SK-N-SH (cell line): ENCODE results near the gene CBFA2T2. TPM values are rescaled to one million over a fixed set of nuclear protein-coding genes. Genes with fewer than 3 reads are reported as not detected.
A peak's percentile ranks its signal among the peaks of the same experiment; 100 is the strongest.

Experiments used
- CTCF ChIA-PET: fragments of 300-600, 350-600 bp; formaldehyde crosslinking; extraction: SDS; loops from one replicate; lab custom pipeline; 2021; lab: Yijun Ruan, JAX
- POLR2A ChIA-PET: fragments of 350-600 bp; sonication (Branson Sonifier 250); formaldehyde crosslinking; extraction: SDS; loops from one replicate; lab custom pipeline; 2020; ENCODE audit warnings: antibody characterized with exemption, inconsistent platforms; lab: Yijun Ruan, JAX
- DNase-seq: peaks from one replicate; pipeline ENCODE4 v3.0.0; 2012
- H2AFZ ChIP-seq: fragments of 200-600 bp; sonication (generic); 2 replicates; pipeline ENCODE4 v1.8.1; 2016; ENCODE audit warnings: antibody characterized with exemption, mild to moderate bottlenecking, low read depth
- H3F3A ChIP-seq: fragments of 200-600 bp; sonication (generic); replicated peaks from 2 replicates; pipeline ENCODE3; 2016; ENCODE audit warnings: antibody characterized with exemption, mild to moderate bottlenecking; ENCODE audit not compliant: insufficient read depth
- H3K27ac ChIP-seq, 2 experiments: fragments of 200-500 bp in 1 of 2; fragments of 200-600 bp in 1 of 2; sonication (Bioruptor generic) in 1 of 2; sonication (generic), shearing (Covaris generic) in 1 of 2; 2 replicates each; pipeline versions ENCODE4 v1.5.1 to v1.6.1; 2014 to 2016; ENCODE audit warnings: low read depth in 2 of 2, inconsistent platforms in 1 of 2, low read length in 1 of 2, mild to moderate bottlenecking in 1 of 2, mixed read lengths in 1 of 2
- H3K27me3 ChIP-seq: fragments of 200-600 bp; sonication (generic), shearing (Covaris generic); 2 replicates; pipeline ENCODE4 v1.6.1; 2016; ENCODE audit warnings: mixed run types; ENCODE audit not compliant: insufficient read depth
- H3K36me3 ChIP-seq, 2 experiments: fragments of 200-500 bp in 1 of 2; fragments of 200-600 bp in 1 of 2; sonication (Bioruptor generic) in 1 of 2; sonication (generic) in 1 of 2; replicated peaks in 1 of 2; 2 replicates each; pipeline versions ENCODE3 to v1.5.1; 2014 to 2016; ENCODE audit warnings: low read length in 1 of 2, mild to moderate bottlenecking in 1 of 2; ENCODE audit not compliant: insufficient read depth in 2 of 2, control insufficient read depth in 1 of 2
- H3K4me1 ChIP-seq, 2 experiments: fragments of 200-500 bp in 1 of 2; fragments of 200-600 bp in 1 of 2; sonication (Bioruptor generic) in 1 of 2; sonication (generic), shearing (Covaris generic) in 1 of 2; 2 replicates each; pipeline versions ENCODE4 v1.5.1 to v1.6.1; 2014 to 2016; ENCODE audit warnings: low read depth in 1 of 2, low read length in 1 of 2, mixed run types in 1 of 2; ENCODE audit not compliant: insufficient read depth in 2 of 2, control insufficient read depth in 1 of 2
- H3K4me2 ChIP-seq: fragments of 200-600 bp; sonication (generic), shearing (Covaris generic); 2 replicates; pipeline ENCODE4 v1.6.1; 2017; ENCODE audit warnings: mixed run types
- H3K4me3 ChIP-seq, 2 experiments: fragments of 200-500 bp in 1 of 2; fragments of 200-600 bp in 1 of 2; sonication (Bioruptor generic) in 1 of 2; sonication (generic), shearing (Covaris generic) in 1 of 2; 2 replicates each; pipeline versions ENCODE4 v1.5.1 to v1.8.1; 2014 to 2016; ENCODE audit warnings: low read depth in 2 of 2, inconsistent platforms in 1 of 2, low read length in 1 of 2, mild to moderate bottlenecking in 1 of 2, mixed read lengths in 1 of 2, moderate library complexity in 1 of 2
- H3K79me2 ChIP-seq: fragments of 200-600 bp; sonication (generic); 2 replicates; pipeline ENCODE4 v1.8.1; 2017; ENCODE audit warnings: mild to moderate bottlenecking; ENCODE audit not compliant: insufficient read depth
- H3K9ac ChIP-seq: fragments of 200-600 bp; sonication (generic); 2 replicates; pipeline ENCODE4 v1.6.1; 2017; ENCODE audit warnings: mixed run types
- H3K9me2 ChIP-seq: fragments of 200-600 bp; sonication (generic); 2 replicates; pipeline ENCODE4 v1.6.1; 2017; ENCODE audit warnings: mixed run types
- H3K9me3 ChIP-seq: fragments of 200-600 bp; sonication (generic); 2 replicates; pipeline ENCODE4 v1.6.1; 2017; ENCODE audit warnings: mixed run types, mild to moderate bottlenecking, moderate library complexity
- H4K20me1 ChIP-seq: fragments of 200-600 bp; sonication (generic); 2 replicates; pipeline ENCODE4 v1.6.1; 2017; ENCODE audit warnings: mild to moderate bottlenecking, mixed run types; ENCODE audit not compliant: insufficient read depth
- CHD2 ChIP-seq: fragments of 150-350 bp; IDR thresholded peaks from 2 replicates; pipeline ENCODE4 v1.6.1; 2018; ENCODE audit warnings: low read length; ENCODE audit not compliant: partially characterized antibody
- CTCF ChIP-seq: fragments of 200-600 bp; sonication (generic); IDR thresholded peaks from 2 replicates; pipeline ENCODE4 v1.6.1; 2017; ENCODE audit warnings: antibody characterized with exemption, mild to moderate bottlenecking, moderate library complexity
- EP300 ChIP-seq, 2 experiments: IDR thresholded peaks; 2 replicates each; pipeline versions ENCODE4 v1.4.0 to v1.6.1; 2012; ENCODE audit warnings: borderline replicate concordance in 1 of 2, low read depth in 1 of 2, low read length in 1 of 2
- GATA2 ChIP-seq: sonication (generic); formaldehyde crosslinking; IDR thresholded peaks from 2 replicates; pipeline ENCODE4 v1.5.0; 2020; ENCODE audit warnings: mild to moderate bottlenecking, missing genetic modification reagents
- IRF3 ChIP-seq: fragments of 150-350 bp; IDR thresholded peaks from 2 replicates; pipeline ENCODE4 v1.6.1; 2016; ENCODE audit warnings: mild to moderate bottlenecking, low read depth, low read length
- MXI1 ChIP-seq: IDR thresholded peaks from 2 replicates; pipeline ENCODE4 v1.6.1; 2012; ENCODE audit warnings: mild to moderate bottlenecking, low read depth, low read length, improper control_type of control experiment
- SMC3 ChIP-seq: IDR thresholded peaks from 2 replicates; pipeline ENCODE4 v1.6.1; 2012; ENCODE audit warnings: low read depth, low read length, improper control_type of control experiment
- TCF12 ChIP-seq: IDR thresholded peaks from 2 replicates; pipeline ENCODE4 v1.4.0; 2012
- WGBS: methylation state at CpG from one replicate; pipeline ENCODE4 v1.1.6; 2017; ENCODE audit warnings: low lambda C conversion rate; 5-methylcytosine and 5-hydroxymethylcytosine counted together
- polyA plus RNA-seq, 3 experiments: library from polyadenylated mRNA; depleted of rRNA; stranded (reverse); fragments of >200 nt; gene quantifications; 2 replicates each; pipeline ENCODE4 v1.2.3, GENCODE V29; 2012

The CBFA2T2 gene
- polyA plus RNA-seq, 1 of the 3 experiments (the other 2 are of a cell fraction) = 11.0 TPM

GRCh38 chr20:33499355-33499754 is 9.5 kb downstream of the CBFA2T2 start:
- Histone ChIP-seq H3K27ac (peak overlapping the region in 1 of 2 experiments; percentile 68; a peak in 2 of 4 replicates), H4K20me1 (peaks cover 13% of the 10 kb centered on the region; the same call in 1 of the 2 replicates), H3K4me2 (no peak overlapping the region), H3K79me2 (peaks cover 82% of the 10 kb centered on the region), H3K4me1 (peaks cover 0 to 6% of the 10 kb centered on the region in 2 experiments; a peak in 2 of 4 replicates), H3K9ac (no peak overlapping the region), H2AFZ (no peak overlapping the region), H3K9me3 (no peaks in the 10 kb centered on the region), H3K9me2 (no peaks in the 10 kb centered on the region), H3F3A (peaks cover 5% of the 10 kb centered on the region), H3K27me3 (no peaks in the 10 kb centered on the region), H3K36me3 (peaks cover 0 to 8% of the 10 kb centered on the region in 2 experiments), H3K4me3 (no peak overlapping the region)
- ChIA-PET CTCF (interaction anchor here (0.6 to 1.0 kb wide), 3 partner anchors 9 to 150 kb away, joined by 3 read pairs; no protein-coding TSS in a partner anchor), POLR2A (interaction anchor here (1.3 to 1.5 kb wide), 3 partner anchors 9 to 69 kb away, joined by 4 to 6 read pairs (median 5); partner anchors contain the start of gene CBFA2T2)
- 58% methylated on average over 3 of the region's 3 CpGs for WGBS
- peak; percentile 66 for DNase-seq
- TF ChIP-seq GATA2 (CRISPR knock-in tag) (peak; percentile 53), CHD2 (peak; percentile 59), SMC3 (no peak), TCF12 (0 out of 2 replicates have a peak, but pooled peaks have one; percentile 39), MXI1 (peak; percentile 72; the same call in 1 of the 2 replicates), EP300 (IDR thresholded peaks at IDR 0.05; ENCODE audit: borderline replicate concordance in 1 of 2, low read depth in 1 of 2, low read length in 1 of 2) (peak in 1 of 2 experiments; percentile 91; a peak in 2 of 4 replicates)

- Histone ChIP-seq H3K4me3 (no peak overlapping the region), H3K9ac (no peak overlapping the region), H3K4me2 (no peak overlapping the region), H3K27me3 (no peaks in the 10 kb centered on the region), H3K4me1 (peaks cover 0 to 4% of the 10 kb centered on the region in 2 experiments; a peak in 2 of 4 replicates), H3K79me2 (peaks cover 81% of the 10 kb centered on the region), H2AFZ (no peak overlapping the region), H3K9me2 (no peaks in the 10 kb centered on the region), H3F3A (peaks cover 5% of the 10 kb centered on the region), H3K36me3 (peaks cover 0 to 4% of the 10 kb centered on the region in 2 experiments), H3K9me3 (no peaks in the 10 kb centered on the region), H3K27ac (peak overlapping the region in 1 of 2 experiments; percentile 29; a peak in 2 of 4 replicates), H4K20me1 (peaks cover 20% of the 10 kb centered on the region; the same call in 1 of the 2 replicates)
- CTCF ChIA-PET = interaction anchor here (0.9 to 1.7 kb wide), 6 partner anchors 21 to 167 kb away, joined by 3 to 5 read pairs (median 3); no protein-coding TSS in a partner anchor
- TF ChIP-seq CHD2 = no peak
- no peak for TF ChIP-seq IRF3
- no peak for TF ChIP-seq CTCF
- POLR2A ChIA-PET = interaction anchor here (0.6 to 1.1 kb wide), 2 partner anchors 11 to 802 kb away, joined by 3 read pairs; partner anchors contain the start of gene CBFA2T2
- DNase-seq = no peak
- 90% methylated on average over 2 of the region's 2 CpGs for WGBS
Observed at GRCh38 chr20:33501000-33501399, 11.1 kb downstream of the CBFA2T2 start.
